ENCODE data around the gene SMIM21.

DNA sequence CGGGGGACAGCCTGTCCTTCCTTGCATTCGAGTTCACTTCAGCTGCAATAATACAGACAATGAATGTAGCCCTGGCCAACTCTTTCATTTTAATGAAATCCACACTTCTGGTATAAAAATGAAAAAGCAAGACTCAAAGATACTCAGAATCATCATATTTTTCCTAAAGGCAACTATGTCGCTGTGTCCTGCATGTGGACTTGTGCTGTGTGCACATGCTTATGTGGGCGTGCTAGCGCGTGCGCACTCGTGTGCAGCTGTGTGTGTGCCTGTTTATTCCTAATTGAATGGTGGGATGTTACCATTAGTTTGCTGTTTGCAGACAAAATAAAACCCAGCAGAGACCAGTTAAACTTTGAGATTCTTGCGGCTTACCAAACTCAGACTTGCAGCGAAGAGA lies 49.6 kb downstream of the SMIM21 start:
- TF ChIP-seq, protein P1, sequence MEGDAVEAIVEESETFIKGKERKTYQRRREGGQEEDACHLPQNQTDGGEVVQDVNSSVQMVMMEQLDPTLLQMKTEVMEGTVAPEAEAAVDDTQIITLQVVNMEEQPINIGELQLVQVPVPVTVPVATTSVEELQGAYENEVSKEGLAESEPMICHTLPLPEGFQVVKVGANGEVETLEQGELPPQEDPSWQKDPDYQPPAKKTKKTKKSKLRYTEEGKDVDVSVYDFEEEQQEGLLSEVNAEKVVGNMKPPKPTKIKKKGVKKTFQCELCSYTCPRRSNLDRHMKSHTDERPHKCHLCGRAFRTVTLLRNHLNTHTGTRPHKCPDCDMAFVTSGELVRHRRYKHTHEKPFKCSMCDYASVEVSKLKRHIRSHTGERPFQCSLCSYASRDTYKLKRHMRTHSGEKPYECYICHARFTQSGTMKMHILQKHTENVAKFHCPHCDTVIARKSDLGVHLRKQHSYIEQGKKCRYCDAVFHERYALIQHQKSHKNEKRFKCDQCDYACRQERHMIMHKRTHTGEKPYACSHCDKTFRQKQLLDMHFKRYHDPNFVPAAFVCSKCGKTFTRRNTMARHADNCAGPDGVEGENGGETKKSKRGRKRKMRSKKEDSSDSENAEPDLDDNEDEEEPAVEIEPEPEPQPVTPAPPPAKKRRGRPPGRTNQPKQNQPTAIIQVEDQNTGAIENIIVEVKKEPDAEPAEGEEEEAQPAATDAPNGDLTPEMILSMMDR (IDR thresholded peaks at IDR 0.05 in 4 of 5, conservative IDR thresholded peaks at IDR 0.05 in 1 of 5), result no peak
- TF ChIP-seq POLR2A (IDR thresholded peaks at IDR 0.05), result no peak

Measured in gastrocnemius medialis (tissue), 4 donors.